HUES64 (cell line): ENCODE measurements around the gene LGALSL. TPM values are rescaled to one million over a fixed set of nuclear protein-coding genes. Genes with fewer than 3 reads are reported as not detected.

ENCODE experiments used
- H3K27ac ChIP-seq: 2 replicates; pipeline ENCODE4 v1.7.0; 2013; ENCODE audit warnings: low read depth, low read length, inconsistent platforms
- H3K27me3 ChIP-seq: 2 replicates; pipeline ENCODE4 v1.6.1; 2013; ENCODE audit warnings: mild to moderate bottlenecking, low read length; ENCODE audit not compliant: insufficient read depth
- H3K36me3 ChIP-seq: 2 replicates; pipeline ENCODE4 v1.6.1; 2013; ENCODE audit warnings: mild to moderate bottlenecking, low read length; ENCODE audit not compliant: insufficient read depth
- H3K4me1 ChIP-seq: 2 replicates; pipeline ENCODE4 v1.6.1; 2013; ENCODE audit warnings: mild to moderate bottlenecking, low read length, moderate library complexity; ENCODE audit not compliant: insufficient read depth
- H3K4me3 ChIP-seq: 2 replicates; pipeline ENCODE4 v1.5.1; 2013; ENCODE audit warnings: mild to moderate bottlenecking, low read length, moderate library complexity
- H3K9ac ChIP-seq: 2 replicates; pipeline ENCODE4 v1.6.1; 2013; ENCODE audit warnings: mild to moderate bottlenecking, low read depth, low read length
- H3K9me3 ChIP-seq: 2 replicates; pipeline ENCODE4 v1.6.1; 2013; ENCODE audit warnings: low read depth, low read length; ENCODE audit not compliant: insufficient read depth
- WGBS: fragments of 150-250, 120-280 bp; methylation state at CpG from one replicate; pipeline ENCODE4 v1.1.7; 2013; ENCODE audit warnings: missing lambda C conversion rate; 5-methylcytosine and 5-hydroxymethylcytosine counted together
- polyA plus RNA-seq, 2 experiments: library from polyadenylated mRNA; stranded (reverse); fragments of 50-300 nt; gene quantifications; one replicate each; pipeline ENCODE4 v1.2.3, GENCODE V29; 2013

The LGALSL gene
- polyA plus RNA-seq (2013, experiment 1 of 2), result 16.2 TPM
- 18.7 TPM for polyA plus RNA-seq (2013, experiment 2 of 2)

DNA sequence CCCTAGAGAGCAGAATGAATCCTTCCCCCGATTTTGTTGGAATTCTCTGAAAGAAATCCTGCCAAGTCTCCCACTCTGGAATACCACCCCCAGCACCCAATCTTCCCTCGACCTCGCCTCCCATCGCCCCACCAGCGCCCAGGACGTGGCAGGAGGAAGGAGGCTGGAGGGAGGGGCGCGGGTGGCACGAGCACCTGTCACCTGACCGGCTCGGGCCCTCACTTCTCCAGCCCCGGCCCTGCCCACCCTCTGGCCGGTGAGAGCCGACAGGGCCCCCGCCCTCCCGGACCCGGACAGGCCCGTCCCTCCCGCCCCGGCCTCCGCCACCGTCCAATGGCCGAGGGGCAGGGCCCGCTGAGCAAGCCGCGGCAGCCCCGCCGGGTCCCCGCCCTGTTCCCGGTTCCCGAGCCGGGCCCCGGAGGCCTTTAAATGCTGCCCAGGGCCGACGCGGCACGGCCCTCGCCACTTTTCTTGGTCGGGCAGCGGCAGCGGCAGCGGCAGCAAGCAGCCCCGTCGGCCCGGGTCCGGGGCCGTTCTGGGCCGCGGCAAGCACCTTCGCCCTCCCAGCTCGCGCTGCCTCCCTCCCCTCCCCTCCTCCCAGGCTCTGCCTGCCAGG is at the start of gene LGALSL:
Gene LGALSL, plus strand, starts transcription at position 393 of the 616 bp plus-strand sequence. CDS start 384 bp downstream, outside the sequence.
- Histone ChIP-seq H3K27ac (peak within 1 kb of the TSS; percentile 95), H3K9me3 (no peaks in the 10 kb centered on the region), H3K4me3 (peak within 1 kb of the TSS; percentile 77), H3K36me3 (peaks cover 30% of the 10 kb centered on the region), H3K27me3 (no peaks in the 10 kb centered on the region), H3K9ac (peak within 1 kb of the TSS; percentile 83), H3K4me1 (peaks cover 23% of the 10 kb centered on the region)
- WGBS, result under 1% methylated on average over 49 of the region's 52 CpGs

- WGBS, result 41% methylated on average over 9 of the region's 9 CpGs
- Histone ChIP-seq H3K27ac (peak overlapping the region; percentile 83), H3K4me3 (peak overlapping the region; percentile 27), H3K27me3 (no peaks in the 10 kb centered on the region), H3K4me1 (peaks cover 51% of the 10 kb centered on the region), H3K9ac (peak overlapping the region; percentile 66), H3K36me3 (no peaks in the 10 kb centered on the region), H3K9me3 (no peaks in the 10 kb centered on the region)
Observed at GRCh38 chr2:64404743-64405142, 49.2 kb upstream of the LGALSL start.

DNA sequence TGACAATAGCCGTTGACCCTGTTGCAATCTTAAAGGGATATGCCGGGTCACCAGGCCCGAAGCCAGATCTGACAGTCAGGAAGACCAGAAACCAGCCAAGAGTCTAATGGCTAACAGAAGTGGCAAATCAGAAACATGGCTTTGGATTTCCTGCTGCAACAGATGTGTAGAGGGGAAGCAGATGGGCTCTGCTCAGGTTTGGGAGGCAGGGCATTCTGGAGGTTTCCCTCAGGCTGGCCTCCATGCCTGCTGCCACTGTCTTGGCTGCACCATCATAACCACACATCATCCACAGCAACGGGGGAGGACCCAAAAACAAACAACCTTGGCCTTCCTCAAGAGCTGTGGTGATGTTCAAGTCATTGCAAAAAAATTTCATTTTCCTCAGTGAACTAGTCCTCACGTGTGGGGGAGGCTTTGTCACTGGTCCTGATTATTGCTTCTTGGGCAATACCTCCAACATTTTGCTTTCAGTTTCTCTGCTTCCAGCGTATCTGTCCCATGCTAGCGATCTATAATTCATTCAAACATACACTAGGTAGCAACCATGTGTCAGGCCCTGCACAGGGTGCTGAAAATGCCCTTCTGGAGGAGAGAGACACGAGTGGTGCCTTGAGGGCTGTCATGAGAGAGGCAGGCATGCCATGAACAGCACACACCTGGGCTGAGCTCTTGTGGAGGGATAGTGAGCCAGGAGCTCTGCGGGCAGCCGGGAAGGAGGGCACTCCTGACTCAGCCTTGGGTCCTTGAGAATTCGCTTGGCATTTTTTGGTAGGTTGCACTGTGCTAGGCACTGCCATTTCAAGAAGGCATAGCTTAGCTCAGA is 48.2 kb upstream of the LGALSL start:
- Histone ChIP-seq H3K4me1 (peaks cover 40% of the 10 kb centered on the region), H3K4me3 (no peak overlapping the region), H3K27me3 (no peaks in the 10 kb centered on the region), H3K36me3 (no peaks in the 10 kb centered on the region), H3K9ac (no peak overlapping the region), H3K27ac (no peak overlapping the region), H3K9me3 (no peaks in the 10 kb centered on the region)
- 94% methylated on average over 11 of the region's 11 CpGs for WGBS

- Histone ChIP-seq H3K36me3 (no peaks in the 10 kb centered on the region), H3K4me1 (peaks cover 34% of the 10 kb centered on the region), H3K9ac (no peak overlapping the region), H3K9me3 (no peaks in the 10 kb centered on the region), H3K4me3 (no peak overlapping the region), H3K27ac (no peak overlapping the region), H3K27me3 (no peaks in the 10 kb centered on the region)
- WGBS, result 80% methylated on average over 2 of the region's 2 CpGs
Observed at GRCh38 chr2:64406407-64406774, 47.6 kb upstream of the LGALSL start.

GRCh38 chr2:64408031-64408430 is 45.9 kb upstream of the LGALSL start:
- Histone ChIP-seq H3K4me3 (no peak overlapping the region), H3K27me3 (no peaks in the 10 kb centered on the region), H3K9ac (no peak overlapping the region), H3K27ac (no peak overlapping the region), H3K4me1 (peaks cover 21% of the 10 kb centered on the region), H3K36me3 (no peaks in the 10 kb centered on the region), H3K9me3 (no peaks in the 10 kb centered on the region)
- 94% methylated on average over 3 of the region's 3 CpGs for WGBS

DNA sequence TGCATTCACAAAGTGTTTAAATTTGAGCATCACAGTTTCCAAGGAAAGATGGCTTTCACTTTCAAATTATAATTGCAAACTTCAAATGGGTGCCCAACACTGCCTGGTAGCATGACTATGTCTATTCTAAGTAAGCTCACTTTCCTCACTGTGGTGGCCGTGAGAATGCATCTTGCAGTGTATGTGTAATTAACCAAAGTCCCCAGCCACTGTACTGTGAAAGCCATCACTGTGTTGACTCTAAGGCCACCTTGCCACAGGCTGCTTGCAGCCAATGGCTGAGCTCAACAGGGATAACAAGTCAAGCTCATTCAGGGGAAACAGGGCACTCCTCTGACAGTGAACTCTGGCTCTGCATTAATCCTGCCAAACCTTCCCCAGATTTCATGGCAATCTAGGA is 43.3 kb upstream of the LGALSL start:
- Histone ChIP-seq H3K4me1 (no peaks in the 10 kb centered on the region), H3K36me3 (no peaks in the 10 kb centered on the region), H3K4me3 (no peak overlapping the region), H3K27me3 (no peaks in the 10 kb centered on the region), H3K9ac (no peak overlapping the region), H3K9me3 (no peaks in the 10 kb centered on the region), H3K27ac (no peak overlapping the region)
- 94% methylated on average over 1 of the region's 1 CpG for WGBS

DNA sequence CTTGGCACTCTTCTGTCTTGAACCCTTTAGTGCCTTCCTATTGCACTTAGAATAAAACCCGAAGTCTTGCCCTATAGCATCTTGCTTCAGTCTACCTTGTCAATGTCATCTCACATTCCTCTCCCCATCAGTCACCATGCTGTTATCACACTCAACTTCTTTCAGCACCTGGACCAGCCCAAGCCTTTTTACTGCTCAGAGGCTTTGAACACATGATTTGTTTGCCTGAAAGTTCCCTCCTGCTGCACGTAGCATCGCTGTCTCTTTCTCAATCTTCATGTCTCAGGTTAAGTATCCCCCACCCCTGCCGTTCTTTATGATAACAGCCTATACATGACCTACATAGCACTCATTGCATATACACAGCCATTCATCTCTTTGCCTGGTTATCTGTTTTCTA is 41.3 kb upstream of the LGALSL start:
- Histone ChIP-seq H3K9ac (no peak overlapping the region), H3K4me1 (no peaks in the 10 kb centered on the region), H3K9me3 (no peaks in the 10 kb centered on the region), H3K27me3 (no peaks in the 10 kb centered on the region), H3K27ac (no peak overlapping the region), H3K36me3 (no peaks in the 10 kb centered on the region), H3K4me3 (no peak overlapping the region)
- WGBS, result 89% methylated on average over 4 of the region's 4 CpGs

DNA sequence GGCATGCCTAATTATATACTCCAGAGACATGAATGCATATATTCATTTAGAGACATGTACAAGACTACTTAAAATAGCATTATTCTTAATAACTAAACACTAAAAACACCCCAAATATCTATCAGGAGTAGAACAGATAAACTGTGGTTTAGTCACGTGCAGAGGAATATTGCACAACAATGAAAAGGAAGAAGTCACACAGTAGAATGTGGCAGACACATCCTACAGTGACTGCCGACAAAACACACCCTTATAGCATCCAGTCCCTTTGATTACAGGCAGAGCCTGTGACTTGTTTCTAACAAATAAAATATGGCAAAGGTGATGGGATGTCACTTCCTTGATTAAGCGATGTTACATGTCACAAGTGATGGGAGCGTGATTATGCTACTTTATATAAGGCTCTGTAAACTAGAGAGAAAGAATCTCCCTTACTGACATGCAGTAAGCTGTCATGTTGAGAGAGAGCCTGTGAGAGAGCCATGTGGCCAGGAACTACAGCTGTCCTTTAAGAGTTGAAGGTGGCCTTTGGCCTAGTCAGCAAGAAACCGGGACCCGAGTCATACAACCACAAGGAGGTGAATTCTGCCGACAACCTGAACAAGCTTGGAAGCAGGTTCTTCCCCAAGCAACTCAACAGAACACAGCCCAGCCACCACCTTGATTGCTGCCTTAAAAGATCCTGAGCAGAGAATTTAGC is 39.1 kb upstream of the LGALSL start:
- Histone ChIP-seq H3K27me3 (no peaks in the 10 kb centered on the region), H3K9ac (no peak overlapping the region), H3K36me3 (no peaks in the 10 kb centered on the region), H3K27ac (no peak overlapping the region), H3K9me3 (no peaks in the 10 kb centered on the region), H3K4me1 (no peaks in the 10 kb centered on the region), H3K4me3 (no peak overlapping the region)
- WGBS, result 95% methylated on average over 7 of the region's 7 CpGs

DNA sequence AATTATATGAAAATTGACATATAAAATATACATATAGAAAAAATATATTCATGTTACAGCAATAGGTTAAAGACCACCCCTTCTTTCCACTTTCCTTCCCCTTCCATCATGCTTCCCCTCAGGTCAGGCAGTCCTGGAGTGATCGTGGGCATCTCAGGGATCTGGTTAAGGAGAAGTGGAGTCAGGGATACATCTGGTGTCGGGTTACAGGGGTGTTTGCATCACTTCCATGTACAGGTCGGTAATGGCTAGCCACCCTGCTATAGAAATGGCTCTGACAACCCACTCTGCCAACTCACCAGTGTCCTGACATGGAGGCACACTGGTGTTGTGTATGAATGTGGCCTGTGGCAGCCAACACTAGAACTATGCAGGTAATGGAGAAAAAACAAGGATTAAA is 36.3 kb upstream of the LGALSL start:
- WGBS, result 60% methylated on average over 3 of the region's 3 CpGs

DNA sequence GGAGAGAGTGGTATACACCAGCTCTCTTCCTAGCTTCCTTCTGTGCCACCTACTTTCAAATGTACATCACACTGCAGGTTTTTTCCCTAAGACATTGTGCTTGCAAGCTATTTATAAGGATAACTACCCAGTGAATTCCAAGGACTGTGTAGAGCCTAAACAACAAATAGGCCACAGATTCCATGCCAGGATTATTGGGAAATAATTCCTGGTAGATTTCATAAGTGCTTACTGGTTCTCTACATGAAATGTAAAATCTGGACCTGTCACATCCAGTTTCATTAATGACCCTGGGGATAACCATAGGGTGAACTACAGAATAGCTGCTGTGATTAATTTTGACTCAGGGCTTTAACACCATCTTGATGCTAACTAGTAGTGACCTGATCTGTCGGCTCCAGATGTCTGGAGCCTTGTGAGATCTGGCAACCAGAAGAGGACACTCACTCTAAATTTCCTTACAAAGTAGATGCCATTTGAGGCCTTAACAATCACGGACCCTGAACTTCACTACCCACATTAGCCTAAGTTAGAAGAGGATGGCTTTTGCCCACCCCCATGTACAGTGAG is 34.3 kb upstream of the LGALSL start:
- Histone ChIP-seq H3K4me1 (no peaks in the 10 kb centered on the region), H3K4me3 (no peak overlapping the region), H3K9ac (no peak overlapping the region), H3K36me3 (no peaks in the 10 kb centered on the region), H3K27me3 (no peaks in the 10 kb centered on the region), H3K9me3 (no peaks in the 10 kb centered on the region), H3K27ac (no peak overlapping the region)
- WGBS, result 88% methylated on average over 2 of the region's 2 CpGs

More for the DNA sequence above, 36.3 kb upstream of the LGALSL start:
- Histone ChIP-seq H3K9me3 (no peaks in the 10 kb centered on the region), H3K4me1 (no peaks in the 10 kb centered on the region), H3K36me3 (no peaks in the 10 kb centered on the region), H3K27me3 (no peaks in the 10 kb centered on the region), H3K4me3 (no peak overlapping the region), H3K9ac (no peak overlapping the region), H3K27ac (no peak overlapping the region)

DNA sequence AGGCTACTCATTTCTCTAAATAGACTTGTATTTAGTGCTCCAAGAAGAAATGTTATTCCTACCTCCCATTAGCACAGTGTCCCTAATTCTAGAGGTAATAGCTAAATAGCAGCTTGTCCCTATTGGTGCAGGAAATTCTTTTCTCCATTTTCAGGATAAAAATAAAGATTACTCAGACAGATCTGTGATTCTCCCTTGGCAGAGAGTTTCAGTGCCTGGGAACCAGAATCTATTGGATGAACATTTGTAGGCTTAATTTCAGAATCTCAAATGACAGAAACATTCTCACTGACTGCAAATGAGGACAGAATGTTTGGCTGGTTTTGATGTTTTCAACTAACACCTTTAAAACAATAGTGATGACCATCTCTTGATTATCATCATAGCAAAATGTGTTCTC is 33.3 kb upstream of the LGALSL start:
- Histone ChIP-seq H3K36me3 (no peaks in the 10 kb centered on the region), H3K9me3 (no peaks in the 10 kb centered on the region), H3K4me1 (no peaks in the 10 kb centered on the region), H3K9ac (no peak overlapping the region), H3K4me3 (no peak overlapping the region), H3K27me3 (no peaks in the 10 kb centered on the region), H3K27ac (no peak overlapping the region)
